GM18499 (cell line): ENCODE measurements around the gene CNTFR.

Experiments
- ATAC-seq: cut with Tn5 transposase; IDR thresholded peaks from one replicate; pipeline ENCODE4 v1.9.1; 2021; ENCODE audit warnings: moderate number of reproducible peaks; ENCODE audit not compliant: insufficient read depth, unreplicated experiment

The CNTFR gene

GRCh38 chr9:34557426-34558321, 31.9 kb downstream of the CNTFR start:
- ATAC-seq, result no peak

- no peak for ATAC-seq
Observed at GRCh38 chr9:34556949-34557348, 32.6 kb downstream of the CNTFR start.

GRCh38 chr9:34555936-34556525, 33.5 kb downstream of the CNTFR start:
- ATAC-seq, result no peak

GRCh38 chr9:34555500-34555899, 34.0 kb downstream of the CNTFR start:
- ATAC-seq, result no peak

- ATAC-seq, result no peak
Observed at GRCh38 chr9:34555002-34555348, 34.5 kb downstream of the CNTFR start.

- ATAC-seq, result no peak
Observed at GRCh38 chr9:34554211-34555001, 35.1 kb downstream of the CNTFR start.

GRCh38 chr9:34553511-34554021, 36.0 kb downstream of the CNTFR start:
- ATAC-seq, result no peak

GRCh38 chr9:34552986-34553385, 36.5 kb downstream of the CNTFR start:
- ATAC-seq, result no peak

GRCh38 chr9:34552606-34552981, 36.9 kb downstream of the CNTFR start:
- ATAC-seq, result no peak

GRCh38 chr9:34551751-34552605, 37.5 kb downstream of the CNTFR start:
- no peak for ATAC-seq

- ATAC-seq, result no peak
Observed at GRCh38 chr9:34550681-34551270, 38.7 kb downstream of the CNTFR start.

GRCh38 chr9:34550016-34550680, 39.4 kb downstream of the CNTFR start:
- ATAC-seq, result no peak

GRCh38 chr9:34549407-34549732, 40.2 kb downstream of the CNTFR start:
- ATAC-seq, result no peak

- ATAC-seq, result no peak
Observed at GRCh38 chr9:34547960-34548611, 41.4 kb downstream of the CNTFR start.

GRCh38 chr9:34546834-34547827, 42.4 kb downstream of the CNTFR start:
- no peak for ATAC-seq

- ATAC-seq, result no peak
Observed at GRCh38 chr9:34546102-34546833, 43.3 kb downstream of the CNTFR start.

GRCh38 chr9:34545497-34545896, 44.0 kb downstream of the CNTFR start:
- no peak for ATAC-seq
